ENCODE measurements around the gene GJA5.

GJA5 gene

DNA sequence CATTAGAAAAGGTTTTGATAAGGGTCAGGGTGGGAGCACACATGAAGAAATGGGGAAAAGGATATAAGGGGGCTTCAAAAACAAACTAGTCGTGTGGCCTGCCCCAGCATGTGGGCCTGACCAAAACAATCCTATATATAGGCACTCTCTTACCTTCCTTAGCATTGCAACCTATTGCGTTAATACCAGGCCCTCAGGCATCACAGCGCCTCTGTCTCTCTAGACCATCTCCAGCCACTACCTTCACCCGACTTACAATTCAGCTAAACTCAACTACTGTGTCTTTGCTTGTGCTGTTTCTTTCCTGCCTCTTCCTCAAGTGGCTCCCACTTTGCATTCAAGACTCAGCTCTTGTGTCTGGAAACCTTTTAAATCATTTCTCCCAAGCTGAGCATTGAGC lies 47.0 kb upstream of the GJA5 start:
- H3K9me3 ChIP-seq (ENCODE audit: insufficient read depth, low read length): no peaks in the 10 kb centered on the region
- no peak overlapping the region for H3K27ac ChIP-seq (ENCODE audit: low read depth, low read length)
- H3K79me2 ChIP-seq (ENCODE audit: insufficient read depth, low read length): no peaks in the 10 kb centered on the region
- no peaks in the 10 kb centered on the region for H3K36me3 ChIP-seq (ENCODE audit: low read length)
- H3K9ac ChIP-seq (ENCODE audit: low read length): no peak overlapping the region
- TF ChIP-seq, protein P1, sequence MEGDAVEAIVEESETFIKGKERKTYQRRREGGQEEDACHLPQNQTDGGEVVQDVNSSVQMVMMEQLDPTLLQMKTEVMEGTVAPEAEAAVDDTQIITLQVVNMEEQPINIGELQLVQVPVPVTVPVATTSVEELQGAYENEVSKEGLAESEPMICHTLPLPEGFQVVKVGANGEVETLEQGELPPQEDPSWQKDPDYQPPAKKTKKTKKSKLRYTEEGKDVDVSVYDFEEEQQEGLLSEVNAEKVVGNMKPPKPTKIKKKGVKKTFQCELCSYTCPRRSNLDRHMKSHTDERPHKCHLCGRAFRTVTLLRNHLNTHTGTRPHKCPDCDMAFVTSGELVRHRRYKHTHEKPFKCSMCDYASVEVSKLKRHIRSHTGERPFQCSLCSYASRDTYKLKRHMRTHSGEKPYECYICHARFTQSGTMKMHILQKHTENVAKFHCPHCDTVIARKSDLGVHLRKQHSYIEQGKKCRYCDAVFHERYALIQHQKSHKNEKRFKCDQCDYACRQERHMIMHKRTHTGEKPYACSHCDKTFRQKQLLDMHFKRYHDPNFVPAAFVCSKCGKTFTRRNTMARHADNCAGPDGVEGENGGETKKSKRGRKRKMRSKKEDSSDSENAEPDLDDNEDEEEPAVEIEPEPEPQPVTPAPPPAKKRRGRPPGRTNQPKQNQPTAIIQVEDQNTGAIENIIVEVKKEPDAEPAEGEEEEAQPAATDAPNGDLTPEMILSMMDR (IDR thresholded peaks at IDR 0.05; ENCODE audit: insufficient read depth, low read length, poor library complexity, severe bottlenecking): no peak
- no peak for TF ChIP-seq EZH2phosphoT487 (conservative IDR thresholded peaks at IDR 0.05; ENCODE audit: low read length)
- no peaks in the 10 kb centered on the region for H3F3A ChIP-seq (ENCODE audit: insufficient read depth)
- H3K4me2 ChIP-seq (ENCODE audit: low read depth, low read length, poor library complexity, severe bottlenecking): no peak overlapping the region
- H2AFZ ChIP-seq (ENCODE audit: low read depth, low read length, severe bottlenecking): no peak overlapping the region
- no peaks in the 10 kb centered on the region for H3K27me3 ChIP-seq (ENCODE audit: low read length)
- H3K9me2 ChIP-seq (replicated peaks; ENCODE audit: insufficient read depth, low read length): no peaks in the 10 kb centered on the region
- H4K20me1 ChIP-seq (ENCODE audit: low read depth, low read length): no peaks in the 10 kb centered on the region
- H3K4me3 ChIP-seq (ENCODE audit: insufficient read depth, low read length, poor library complexity, severe bottlenecking): no peak overlapping the region

DNA sequence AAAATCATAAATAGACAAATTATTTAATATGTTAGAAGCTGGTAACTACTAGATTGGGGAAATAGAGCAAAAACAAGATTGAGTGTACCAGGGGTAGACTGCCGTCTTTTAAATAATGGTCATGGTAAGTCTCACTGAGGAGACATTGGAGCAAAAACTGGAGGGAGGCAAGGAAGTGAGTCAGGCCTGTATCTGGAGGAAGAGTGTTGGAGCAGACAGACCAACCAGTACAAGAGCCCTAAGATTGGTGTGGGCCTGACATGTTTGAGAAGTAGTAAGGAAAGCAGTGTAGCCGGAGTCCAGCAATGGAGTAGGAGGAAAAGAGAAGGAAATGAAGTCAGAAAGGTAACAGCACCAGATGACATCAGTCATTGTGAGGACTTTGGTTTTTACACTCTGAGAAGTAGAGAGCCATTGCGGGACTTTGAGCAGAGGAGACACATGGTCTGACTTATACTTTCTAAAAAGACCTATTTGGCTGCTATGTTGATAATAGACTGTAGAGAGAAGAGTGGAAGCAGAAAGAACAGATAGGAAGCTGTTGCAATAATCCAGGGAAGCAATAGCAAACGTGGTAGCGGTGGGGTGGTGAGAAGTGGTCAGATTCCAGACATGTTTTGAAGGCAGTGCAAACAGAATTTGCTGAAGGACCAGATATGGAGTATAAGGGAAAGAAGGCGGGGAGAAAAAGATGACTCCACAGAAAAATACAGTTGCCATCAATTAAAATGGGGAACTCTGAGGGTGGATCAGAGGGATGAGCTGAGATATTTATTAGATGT lies 44.7 kb upstream of the GJA5 start:
- no peak for TF ChIP-seq EZH2phosphoT487 (conservative IDR thresholded peaks at IDR 0.05; ENCODE audit: low read length)
- TF ChIP-seq, protein P1 (IDR thresholded peaks at IDR 0.05; ENCODE audit: insufficient read depth, low read length, poor library complexity, severe bottlenecking): no peak
- Histone ChIP-seq H4K20me1 (ENCODE audit: low read depth, low read length) (no peaks in the 10 kb centered on the region), H3K9me3 (ENCODE audit: insufficient read depth, low read length) (no peaks in the 10 kb centered on the region), H3K79me2 (ENCODE audit: insufficient read depth, low read length) (no peaks in the 10 kb centered on the region), H3F3A (ENCODE audit: insufficient read depth) (no peaks in the 10 kb centered on the region), H3K9me2 (replicated peaks; ENCODE audit: insufficient read depth, low read length) (no peaks in the 10 kb centered on the region), H3K27ac (ENCODE audit: low read depth, low read length) (no peak overlapping the region), H3K4me3 (ENCODE audit: insufficient read depth, low read length, poor library complexity, severe bottlenecking) (no peak overlapping the region), H2AFZ (ENCODE audit: low read depth, low read length, severe bottlenecking) (no peak overlapping the region), H3K9ac (ENCODE audit: low read length) (no peak overlapping the region), H3K4me2 (ENCODE audit: low read depth, low read length, poor library complexity, severe bottlenecking) (no peak overlapping the region), H3K27me3 (ENCODE audit: low read length) (no peaks in the 10 kb centered on the region), H3K36me3 (ENCODE audit: low read length) (no peaks in the 10 kb centered on the region)

- H3K9me2 ChIP-seq (replicated peaks; ENCODE audit: insufficient read depth, low read length): no peaks in the 10 kb centered on the region
- no peaks in the 10 kb centered on the region for H3K9me3 ChIP-seq (ENCODE audit: insufficient read depth, low read length)
- no peak overlapping the region for H2AFZ ChIP-seq (ENCODE audit: low read depth, low read length, severe bottlenecking)
- no peak overlapping the region for H3K4me3 ChIP-seq (ENCODE audit: insufficient read depth, low read length, poor library complexity, severe bottlenecking)
- no peak overlapping the region for H3K4me2 ChIP-seq (ENCODE audit: low read depth, low read length, poor library complexity, severe bottlenecking)
- H3K9ac ChIP-seq (ENCODE audit: low read length): no peak overlapping the region
- no peaks in the 10 kb centered on the region for H3F3A ChIP-seq (ENCODE audit: insufficient read depth)
- H4K20me1 ChIP-seq (ENCODE audit: low read depth, low read length): no peaks in the 10 kb centered on the region
- TF ChIP-seq, protein P1 (IDR thresholded peaks at IDR 0.05; ENCODE audit: insufficient read depth, low read length, poor library complexity, severe bottlenecking): no peak
- TF ChIP-seq EZH2phosphoT487 (conservative IDR thresholded peaks at IDR 0.05; ENCODE audit: low read length): no peak
- no peak overlapping the region for H3K27ac ChIP-seq (ENCODE audit: low read depth, low read length)
- no peaks in the 10 kb centered on the region for H3K27me3 ChIP-seq (ENCODE audit: low read length)
- H3K79me2 ChIP-seq (ENCODE audit: insufficient read depth, low read length): no peaks in the 10 kb centered on the region
- no peaks in the 10 kb centered on the region for H3K36me3 ChIP-seq (ENCODE audit: low read length)
These were observed 40.4 kb upstream of the GJA5 start for GRCh38 chr1:147800804-147801203.
